ENCODE data around the gene ANO2.
"Not testable (repeated sequence)": the region's sequence is repeated elsewhere in the genome, so short reads cannot be mapped to it uniquely, and the experiment has no call there.

ANO2 gene

DNA sequence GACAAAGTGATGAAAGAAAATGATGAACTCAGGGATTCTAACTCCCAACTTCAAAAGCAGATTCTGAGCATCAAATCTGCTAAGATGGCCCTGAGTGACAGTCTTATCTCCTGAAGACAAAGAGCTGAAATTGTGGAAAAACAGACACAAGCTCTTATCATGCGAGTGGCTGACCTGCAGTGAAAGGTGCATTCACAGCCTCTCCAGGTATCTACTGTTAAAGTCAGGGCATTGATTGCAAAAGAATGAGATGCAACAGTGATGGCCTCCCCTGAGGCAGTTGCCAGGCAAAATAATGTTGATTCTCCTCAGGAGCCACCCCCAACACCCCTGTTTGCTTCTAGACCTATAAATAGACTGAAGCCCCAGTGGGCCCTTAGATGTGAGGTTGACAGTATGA, 126.2 kb downstream of the ANO2 start:
- DNase-seq (ENCODE audit: low read depth in 2 of 2), result not testable (repeated sequence)

DNA sequence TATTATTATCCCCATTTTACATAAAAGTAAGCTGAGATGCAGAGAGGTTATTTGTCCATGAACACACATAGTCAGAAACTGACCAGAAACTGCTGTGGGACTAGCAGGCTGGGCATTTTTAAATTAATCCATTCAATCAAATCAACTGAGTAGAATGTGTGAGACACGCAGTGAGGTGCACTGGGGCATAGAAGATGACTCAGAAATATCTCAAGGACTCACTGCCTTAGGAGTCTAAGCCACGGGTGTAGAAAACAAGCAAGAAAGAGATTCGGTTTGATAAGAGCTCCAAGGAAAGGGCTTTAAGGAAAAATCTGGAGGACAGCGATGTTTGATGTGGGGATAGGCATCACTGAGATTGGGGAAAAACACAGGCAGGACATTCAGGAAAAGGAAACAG, 127.8 kb downstream of the ANO2 start:
- no peak for DNase-seq (ENCODE audit: low read depth in 2 of 2)

DNA sequence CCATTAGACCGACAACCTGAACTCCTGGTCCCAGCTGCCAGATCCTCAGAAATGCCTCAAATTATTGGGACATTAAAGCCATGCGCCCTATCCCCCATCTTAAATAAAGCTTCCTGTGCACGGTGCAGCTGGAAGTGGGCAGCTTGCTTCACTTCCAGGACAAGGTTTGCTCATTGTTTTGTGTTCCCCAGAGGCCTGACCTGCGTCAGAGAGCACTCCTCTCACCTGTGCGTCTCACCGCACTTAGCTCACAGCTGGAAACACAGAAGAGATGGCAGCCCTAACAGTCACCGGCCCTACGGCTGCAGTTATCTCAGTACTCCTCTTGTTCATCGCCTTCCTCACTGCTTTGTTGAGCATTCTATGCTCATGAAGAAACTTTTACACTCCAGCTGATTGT, 135.5 kb downstream of the ANO2 start:
- DNase-seq (ENCODE audit: low read depth in 2 of 2), result no peak

DNA sequence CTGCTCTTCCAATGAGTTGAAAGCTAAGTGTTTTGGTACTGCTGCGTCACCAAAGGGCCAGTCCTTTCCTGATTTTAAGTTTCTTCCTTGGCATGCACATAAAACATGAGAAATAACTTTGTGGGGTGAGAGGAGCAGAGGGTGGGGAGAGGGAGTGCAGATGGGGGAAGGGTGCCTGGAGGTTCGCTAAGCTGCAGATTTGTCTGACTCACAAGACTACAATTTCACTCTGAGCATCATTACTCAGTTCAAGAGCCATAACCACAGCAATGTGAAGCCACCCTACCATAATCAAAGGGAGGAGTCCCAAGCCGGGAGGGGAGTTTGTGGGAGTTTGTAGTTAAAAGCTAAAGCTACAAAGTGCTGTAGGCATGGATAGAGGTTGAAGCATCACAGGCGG, 136.1 kb downstream of the ANO2 start:
- no peak for DNase-seq (ENCODE audit: low read depth in 2 of 2)

DNA sequence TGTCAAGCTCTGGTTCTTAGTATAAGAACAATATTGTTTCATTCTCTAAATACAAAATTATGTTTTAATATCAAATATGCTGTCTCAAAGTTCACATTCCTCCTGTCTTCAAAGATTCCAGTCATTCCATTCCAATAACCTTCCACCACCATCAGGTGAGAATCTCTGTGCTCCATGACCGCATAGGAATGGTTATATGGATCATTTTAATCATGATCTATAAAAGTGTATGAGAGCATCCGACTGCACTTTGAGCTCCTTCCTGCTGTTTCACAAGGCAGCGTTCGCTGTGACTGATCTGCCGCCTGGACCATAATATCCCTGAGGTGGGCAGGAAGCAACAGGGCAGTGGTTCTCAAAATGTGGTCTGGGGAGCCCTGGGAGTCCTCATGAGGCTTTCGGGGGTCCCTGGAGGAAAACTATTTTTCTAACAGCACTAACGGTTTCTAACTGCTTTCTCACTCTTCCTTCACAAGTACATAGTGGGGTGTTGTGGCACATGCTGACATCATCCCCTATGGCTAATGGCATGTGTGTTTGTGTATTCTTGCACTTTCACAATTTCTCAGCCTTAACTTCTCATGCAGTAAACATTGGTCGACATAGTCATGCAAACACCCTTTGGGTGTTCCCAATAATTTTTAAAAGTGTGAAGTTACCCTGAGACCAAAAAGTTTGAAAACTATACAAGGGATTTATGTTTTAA, 137.4 kb downstream of the ANO2 start:
- DNase-seq (ENCODE audit: low read depth in 2 of 2), result no peak

DNA sequence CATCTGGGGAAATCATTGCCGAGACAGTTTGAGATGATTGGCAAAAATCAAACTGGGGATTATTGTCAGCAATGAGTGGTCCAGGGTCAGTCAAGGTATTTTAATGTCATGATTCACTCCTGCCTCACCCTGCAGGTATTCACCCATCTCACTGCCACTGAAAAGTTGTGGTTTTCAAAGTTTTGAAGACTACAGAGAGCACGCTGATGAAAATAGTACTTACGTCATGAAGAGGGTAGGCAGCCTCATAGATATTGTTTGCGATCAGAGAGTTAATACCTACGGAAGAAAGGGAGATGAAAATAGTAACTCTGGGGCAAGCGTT, 138.0 kb downstream of the ANO2 start:
- DNase-seq (ENCODE audit: low read depth in 2 of 2), result no peak

DNA sequence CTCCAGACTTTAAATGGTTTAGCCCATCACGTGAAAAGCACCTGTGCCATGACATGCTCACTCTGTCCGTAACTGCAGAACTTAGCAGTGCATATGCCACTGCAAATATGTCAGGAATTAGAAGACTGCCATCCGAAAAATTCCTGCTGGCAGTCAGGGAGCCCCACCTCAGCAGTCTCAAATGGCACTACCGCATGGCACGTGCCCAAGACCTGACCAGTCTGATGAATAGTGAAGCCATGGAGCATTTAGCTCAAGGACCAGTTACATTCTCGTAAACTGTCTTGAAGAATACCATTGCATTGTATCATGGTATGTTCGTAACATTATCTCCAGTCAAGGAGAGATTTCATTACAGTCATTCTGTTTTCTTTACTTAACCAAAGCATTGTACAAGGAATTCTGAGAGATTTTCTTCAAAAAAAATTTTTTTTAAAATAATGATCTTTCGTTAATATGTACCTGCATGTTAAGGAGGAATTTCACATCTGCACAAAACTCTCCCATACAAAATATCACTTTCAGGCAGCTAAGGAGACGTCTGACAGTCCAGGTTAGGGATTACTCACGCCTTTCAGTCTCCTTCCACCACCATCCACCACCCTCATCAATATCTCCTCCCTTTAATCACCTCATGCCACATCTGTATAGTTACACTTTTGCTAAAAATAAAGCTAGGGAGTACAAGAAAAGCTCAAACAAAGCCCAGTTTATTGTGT, 138.5 kb downstream of the ANO2 start:
- no peak for DNase-seq (ENCODE audit: low read depth in 2 of 2)

DNA sequence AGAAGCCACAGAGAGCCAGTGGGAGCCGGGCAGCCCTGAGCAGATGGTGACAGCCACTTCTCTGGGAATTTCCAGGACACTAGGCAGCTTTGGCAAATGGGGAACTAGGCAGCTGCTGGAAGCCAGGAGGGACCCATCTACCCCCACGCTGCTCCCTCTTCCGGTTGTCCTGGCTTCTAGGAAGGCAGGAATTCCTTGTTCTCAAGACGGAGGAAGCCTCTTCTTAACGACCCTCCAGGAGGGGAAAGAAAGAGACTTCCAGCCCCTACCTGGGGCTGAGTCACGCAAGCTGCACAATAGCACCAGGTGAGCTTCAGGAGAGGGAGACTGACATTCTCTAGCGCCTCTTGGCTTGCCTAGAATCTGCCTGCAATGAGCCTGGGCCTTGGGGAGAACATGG, 141.5 kb downstream of the ANO2 start:
- no peak for DNase-seq (ENCODE audit: low read depth in 2 of 2)

DNA sequence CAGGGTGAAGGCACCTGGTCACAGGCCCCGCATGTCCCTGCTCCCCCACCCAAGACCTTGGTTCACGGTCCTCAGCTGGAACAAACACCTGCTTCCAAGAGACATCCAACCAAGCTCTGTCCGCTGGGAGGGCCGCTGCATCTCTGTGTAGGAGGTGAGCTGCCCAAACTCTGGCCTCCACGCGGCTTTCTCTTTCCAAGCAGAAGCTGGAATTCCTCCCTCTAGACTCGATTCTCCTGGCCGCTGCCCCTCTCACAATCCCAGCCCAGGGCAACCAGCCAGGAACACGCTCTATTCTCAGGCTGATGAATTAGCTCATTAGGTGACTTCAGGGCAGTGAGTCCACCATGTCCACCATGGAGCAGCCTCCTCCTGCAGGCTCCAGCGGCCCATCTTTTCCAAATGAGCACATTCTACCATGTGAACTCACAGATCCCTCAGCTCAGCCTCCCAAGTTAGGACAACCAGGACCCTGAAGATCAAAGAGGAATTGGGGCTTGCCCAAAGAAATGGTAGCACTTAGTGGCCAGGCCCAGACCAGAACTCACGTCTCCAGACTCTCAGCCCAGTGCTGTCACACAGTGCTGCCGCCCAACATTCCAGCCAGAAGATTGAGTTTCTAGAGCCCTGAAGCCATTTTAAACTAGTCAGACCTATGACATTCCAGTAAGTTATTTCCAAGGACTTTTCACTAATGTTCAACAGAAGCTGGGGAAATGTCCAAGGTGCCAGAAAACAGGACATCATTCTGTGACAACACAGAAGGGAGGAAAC, 146.6 kb downstream of the ANO2 start:
- no peak for DNase-seq (ENCODE audit: low read depth in 2 of 2)

DNA sequence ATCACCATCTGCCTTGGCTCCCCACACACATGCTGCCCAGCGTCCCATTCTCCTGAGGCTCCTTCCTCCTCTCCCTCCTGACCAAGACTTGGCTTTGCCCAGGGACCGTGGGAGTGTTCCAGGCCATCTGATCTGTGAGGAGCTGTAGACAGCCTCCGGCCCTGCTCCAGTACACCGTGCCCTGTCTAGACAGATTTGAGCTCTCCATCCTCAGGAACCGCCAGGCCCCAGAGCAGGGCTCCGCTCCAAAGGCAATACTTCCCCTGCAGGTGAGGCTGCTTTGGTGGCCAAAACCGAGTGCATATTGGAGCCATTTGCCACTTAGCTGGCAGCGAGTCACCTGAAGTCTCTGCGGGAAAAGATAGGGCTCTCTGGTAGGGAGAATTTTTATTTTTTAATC, 147.4 kb downstream of the ANO2 start:
- no peak for DNase-seq (ENCODE audit: low read depth in 2 of 2)

DNA sequence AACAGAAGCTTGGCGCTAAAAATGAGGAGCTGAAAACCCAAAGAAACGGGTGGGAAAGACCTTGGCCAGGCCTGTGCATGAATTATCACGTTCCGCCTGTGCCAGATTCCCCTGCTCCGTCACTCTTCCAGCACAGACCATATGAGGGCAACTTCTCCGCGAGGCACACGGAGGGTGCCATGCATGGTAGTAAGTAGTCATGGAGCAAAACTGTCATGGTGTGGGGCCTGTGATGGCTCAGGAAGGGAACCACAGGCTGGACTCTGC, 148.2 kb downstream of the ANO2 start:
- DNase-seq (ENCODE audit: low read depth in 2 of 2), result no peak

DNA sequence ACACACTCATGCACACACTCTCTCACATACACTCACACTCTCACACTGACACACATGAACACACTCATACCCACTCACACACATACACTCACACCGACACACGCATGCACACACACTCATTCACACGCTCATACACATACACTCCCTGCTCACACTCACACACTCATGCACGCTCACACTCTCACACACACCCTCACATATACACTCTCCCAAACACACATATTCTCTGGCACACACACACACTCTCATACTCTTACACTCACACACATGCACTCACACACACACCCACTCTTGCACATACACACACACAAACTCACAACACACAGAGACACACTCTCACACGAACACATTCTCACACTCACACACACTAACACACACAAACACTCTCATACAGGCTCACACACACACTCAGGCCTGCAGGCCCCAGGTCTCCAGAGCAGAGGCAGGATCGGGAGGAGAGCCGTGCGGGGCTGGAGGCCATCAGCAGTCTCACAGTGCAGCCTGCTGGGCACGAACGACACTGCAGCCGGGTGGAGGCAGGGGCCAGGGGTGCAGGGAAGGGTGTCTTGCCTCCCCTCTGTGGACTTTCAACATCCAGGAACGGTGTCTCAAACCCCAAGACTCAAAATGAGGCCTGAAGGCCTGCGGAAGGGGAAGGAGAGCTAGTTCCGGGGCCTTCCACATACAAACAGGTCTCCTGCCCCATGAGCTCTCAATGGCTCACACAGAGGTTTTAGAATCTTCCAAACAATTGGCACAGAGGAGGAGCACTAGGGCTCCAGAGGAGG, 148.7 kb downstream of the ANO2 start:
- no peak for DNase-seq (ENCODE audit: low read depth in 2 of 2)

DNA sequence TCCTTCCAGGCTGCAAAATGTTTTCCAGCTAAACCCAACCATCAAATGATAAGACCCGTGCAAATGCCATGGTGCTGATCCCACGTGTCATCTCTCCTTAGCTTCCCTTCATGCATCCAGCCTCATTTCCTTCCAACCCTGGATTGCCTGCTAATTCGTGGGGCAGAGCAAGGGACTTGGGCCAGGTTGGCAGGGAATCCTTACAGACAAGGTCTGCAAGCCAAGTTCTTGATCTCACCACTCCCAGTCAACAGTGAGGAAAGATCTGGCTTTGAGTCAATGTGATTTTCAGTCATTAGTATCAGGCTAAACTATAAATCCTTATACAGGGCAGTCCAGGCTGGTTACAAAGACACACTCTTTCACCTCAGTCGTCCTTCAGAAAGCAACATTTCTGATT, 150.9 kb downstream of the ANO2 start:
- no peak for DNase-seq (ENCODE audit: low read depth in 2 of 2)

DNA sequence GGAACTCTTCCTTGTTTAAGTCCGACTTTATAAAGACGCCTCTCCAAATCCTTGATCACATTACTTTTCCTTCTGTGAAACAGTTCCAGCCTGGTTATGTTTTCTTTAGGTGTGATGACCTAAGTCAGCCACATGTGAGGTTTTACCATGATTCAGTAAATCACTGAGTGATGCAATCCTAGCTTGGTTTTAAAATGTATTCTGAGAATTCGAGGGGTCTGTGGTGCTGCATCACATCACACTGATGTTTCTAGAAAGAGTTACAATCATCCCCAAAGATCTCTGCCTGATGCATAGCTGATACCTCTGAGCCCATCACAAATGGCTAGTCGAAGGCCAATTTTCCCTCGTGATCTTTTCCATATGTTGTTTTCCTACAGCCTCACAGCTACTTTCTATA, 152.7 kb downstream of the ANO2 start:
- DNase-seq (ENCODE audit: low read depth in 2 of 2), result no peak

DNA sequence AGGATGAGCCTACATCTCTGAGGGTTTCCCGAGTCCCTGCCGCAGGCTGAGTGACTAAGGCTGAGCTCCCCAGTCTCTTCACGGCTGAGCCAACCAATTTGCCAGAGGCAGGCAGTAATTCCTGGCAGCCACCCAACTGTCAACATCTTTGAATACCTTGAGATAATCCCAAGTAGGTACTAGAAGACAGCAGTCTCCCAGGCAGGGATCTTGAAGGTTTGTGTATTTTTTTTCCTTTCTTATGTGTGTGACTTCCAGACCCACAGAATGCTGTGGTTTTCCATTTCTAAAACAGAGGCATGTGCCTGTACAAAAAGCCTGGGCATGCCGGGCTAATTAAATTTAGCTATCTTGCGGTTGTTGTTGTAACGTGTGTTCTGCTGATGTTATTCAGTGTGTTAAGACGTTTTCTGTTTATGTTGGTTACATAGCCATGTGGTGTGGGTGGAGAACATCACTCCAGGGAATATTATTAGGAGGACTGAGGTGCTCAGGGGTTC, 155.5 kb downstream of the ANO2 start:
- no peak for DNase-seq (ENCODE audit: low read depth in 2 of 2)

DNA sequence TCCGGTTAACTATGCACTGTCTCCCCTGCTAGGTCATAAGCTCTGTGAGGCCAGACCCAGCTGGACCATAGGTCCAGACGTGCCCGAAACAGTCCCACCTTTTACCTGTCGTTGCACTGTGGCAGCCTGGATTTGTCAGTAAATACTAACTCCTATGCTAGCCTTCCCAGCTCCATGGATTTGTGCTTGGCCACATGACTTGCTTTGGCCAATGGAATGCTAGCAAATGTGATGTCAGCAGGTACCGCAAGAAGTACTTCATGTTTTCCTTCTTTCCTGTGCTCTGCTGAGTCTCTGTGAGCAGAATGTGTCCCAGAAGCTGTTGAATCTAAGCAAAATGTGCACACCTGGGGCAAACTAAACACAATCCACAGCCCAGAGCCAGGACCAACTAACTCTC, 157.2 kb downstream of the ANO2 start:
- no peak for DNase-seq (ENCODE audit: low read depth in 2 of 2)

DNA sequence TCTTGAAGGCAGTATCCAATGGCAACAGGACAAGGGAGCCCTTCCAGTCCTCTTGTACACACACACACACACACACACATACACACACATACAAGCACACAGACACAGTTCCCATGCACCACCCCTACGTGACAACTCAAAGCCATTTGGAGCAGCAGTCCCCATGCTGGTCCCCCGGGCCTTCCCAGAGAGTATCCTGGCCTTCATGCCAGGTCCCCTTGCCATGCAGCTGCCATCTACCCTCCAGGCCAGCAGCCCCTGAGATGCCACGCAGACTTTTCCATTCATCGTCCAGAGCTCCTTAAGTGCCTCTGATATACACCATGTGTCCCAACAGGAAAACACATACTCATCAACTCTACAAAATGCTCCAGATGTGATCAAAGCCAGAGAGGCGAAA, 159.5 kb downstream of the ANO2 start:
- DNase-seq (ENCODE audit: low read depth in 2 of 2), result no peak

DNA sequence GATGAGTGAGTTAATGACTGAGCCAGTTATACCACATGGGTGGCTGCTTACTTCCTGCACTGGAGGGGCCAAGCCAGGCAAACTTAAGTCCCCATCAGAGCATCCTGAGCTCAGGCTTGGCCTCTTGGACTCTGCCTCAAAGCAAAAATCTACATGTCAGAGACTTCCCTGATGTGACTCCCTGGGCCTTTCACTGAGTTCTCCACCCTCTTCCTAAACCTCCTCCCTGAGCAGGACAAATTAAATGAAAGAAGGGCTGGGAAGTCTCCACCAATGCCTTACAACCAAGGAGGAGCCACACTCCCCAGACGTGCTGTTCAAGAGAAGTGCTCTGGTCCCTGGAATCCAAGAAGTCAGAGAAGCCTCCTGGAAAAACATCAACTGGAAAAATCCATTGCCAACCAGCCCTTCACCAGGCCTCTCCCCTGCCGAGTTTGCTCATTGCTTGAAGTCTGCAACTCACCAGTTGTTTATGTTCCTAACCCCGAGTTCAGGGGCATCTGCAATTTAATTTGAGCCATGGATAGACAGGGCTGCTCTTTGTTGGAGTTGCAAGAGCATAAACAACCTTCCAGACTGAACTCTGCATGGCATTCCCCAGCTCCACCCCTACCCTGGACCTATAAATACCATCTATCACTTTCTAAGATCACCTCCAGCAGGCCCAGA, 160.5 kb downstream of the ANO2 start:
- no peak for DNase-seq (ENCODE audit: low read depth in 2 of 2)

DNA sequence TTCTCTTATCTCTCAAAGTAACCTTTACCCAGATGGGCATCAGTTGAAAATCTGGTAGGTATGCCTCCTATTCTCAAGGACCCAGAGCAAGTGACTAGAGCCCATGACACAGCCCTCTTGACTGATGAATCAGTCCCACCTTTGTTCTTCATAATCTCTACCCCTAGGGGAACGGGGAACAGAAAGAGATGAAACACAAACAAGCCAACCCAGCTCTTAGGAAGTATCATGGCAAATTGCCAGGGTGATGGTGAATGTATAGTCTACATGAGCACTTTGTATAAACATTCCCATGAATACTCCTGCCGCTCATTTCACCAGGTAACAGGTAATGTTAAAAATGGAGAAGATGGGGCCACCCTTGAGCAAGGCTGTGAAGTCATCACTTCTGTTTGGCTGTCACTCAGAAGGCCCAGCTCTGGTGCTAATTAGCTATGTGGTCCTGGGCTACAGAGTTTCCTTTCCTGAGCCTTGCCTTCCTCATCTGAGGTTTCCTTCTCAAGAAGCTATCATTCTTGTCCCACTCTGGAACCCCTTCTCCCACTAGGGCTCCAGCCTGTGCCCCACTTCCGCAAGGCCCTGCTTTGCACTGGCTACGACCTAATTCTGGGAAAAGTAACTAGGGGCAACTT, 161.7 kb downstream of the ANO2 start:
- no peak for DNase-seq (ENCODE audit: low read depth in 2 of 2)

DNA sequence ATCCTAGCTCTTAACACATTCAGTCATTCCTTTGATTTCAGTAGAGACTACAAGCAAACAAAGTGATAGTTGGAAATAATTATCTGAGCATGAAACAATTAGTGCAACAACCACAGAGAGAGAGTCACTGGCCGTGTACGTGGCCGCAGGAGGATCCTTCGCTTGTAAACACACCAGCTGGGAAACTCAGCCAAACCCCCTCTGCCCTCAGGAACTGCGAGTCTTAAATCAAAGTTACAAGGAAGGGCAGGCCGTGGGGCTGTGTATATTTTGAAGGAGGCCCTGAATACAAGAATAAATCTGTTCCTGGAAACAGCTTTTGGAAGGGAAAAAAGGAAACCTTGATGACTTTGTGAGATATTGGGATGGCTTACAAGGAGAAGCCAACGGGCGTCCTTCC, 164.5 kb downstream of the ANO2 start:
- no peak for DNase-seq (ENCODE audit: low read depth in 2 of 2)

DNA sequence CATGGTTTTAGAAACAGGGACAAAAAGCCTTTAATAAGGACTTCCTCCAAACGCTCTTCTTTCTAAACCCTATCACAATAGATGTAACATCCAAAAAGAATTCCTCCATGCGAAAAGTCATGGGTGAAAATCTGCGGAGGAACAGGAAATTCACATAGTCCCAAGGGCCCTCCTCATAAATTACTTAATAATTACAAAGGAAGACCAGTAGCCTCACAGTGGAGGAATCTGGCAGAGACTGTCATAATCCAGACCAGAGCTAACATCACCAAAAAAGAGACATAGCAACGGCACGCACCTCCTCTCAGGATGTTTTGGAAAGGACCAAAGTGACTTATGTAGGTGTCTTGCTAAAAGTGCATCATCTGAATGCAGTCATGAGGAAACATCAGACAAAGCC, 165.7 kb downstream of the ANO2 start:
- DNase-seq (ENCODE audit: low read depth in 2 of 2), result no peak
